Stimulated activated CD8-positive, alpha-beta memory T cell treated with anti-CD3 and anti-CD28 coated beads, Interleukin-7, amount 100 ng/mL, for 48 hours (primary cell): ENCODE data around the gene GPC6.
"Not testable (repeated sequence)": the region's sequence is repeated elsewhere in the genome, so short reads cannot be mapped to it uniquely, and the experiment has no call there.

Source experiments
- DNase-seq, 2 donors: peaks; one replicate each; pipeline ENCODE4 v3.0.0-alpha.2; 2020; ENCODE audit warnings: low read depth in 1 of 2; ENCODE audit errors: extremely low read depth in 1 of 2

GPC6 gene

GRCh38 chr13:93422980-93423543 is 196.5 kb downstream of the GPC6 start:
- DNase-seq: no peak

DNA sequence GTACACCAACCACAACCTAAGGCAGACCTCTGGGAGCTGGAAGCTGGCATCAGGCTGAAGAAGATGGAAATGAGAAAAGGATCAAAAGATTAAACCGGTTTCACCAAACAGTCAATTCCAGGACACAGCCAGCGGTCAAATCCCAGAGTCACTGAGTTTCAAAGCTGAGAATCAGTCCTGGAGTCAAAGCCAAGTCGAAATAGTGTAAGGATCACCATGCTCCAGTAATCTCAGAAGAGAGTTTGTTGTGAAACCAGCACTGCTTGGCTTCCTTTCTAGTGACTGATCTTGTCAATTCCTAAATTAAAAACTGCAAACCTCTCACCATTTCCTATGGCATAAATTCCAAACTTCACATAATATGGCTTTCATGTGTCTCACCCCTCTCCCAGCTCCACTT is 198.8 kb downstream of the GPC6 start:
- DNase-seq: no peak

GRCh38 chr13:93430381-93430780 is 203.8 kb downstream of the GPC6 start:
- no peak for DNase-seq

DNA sequence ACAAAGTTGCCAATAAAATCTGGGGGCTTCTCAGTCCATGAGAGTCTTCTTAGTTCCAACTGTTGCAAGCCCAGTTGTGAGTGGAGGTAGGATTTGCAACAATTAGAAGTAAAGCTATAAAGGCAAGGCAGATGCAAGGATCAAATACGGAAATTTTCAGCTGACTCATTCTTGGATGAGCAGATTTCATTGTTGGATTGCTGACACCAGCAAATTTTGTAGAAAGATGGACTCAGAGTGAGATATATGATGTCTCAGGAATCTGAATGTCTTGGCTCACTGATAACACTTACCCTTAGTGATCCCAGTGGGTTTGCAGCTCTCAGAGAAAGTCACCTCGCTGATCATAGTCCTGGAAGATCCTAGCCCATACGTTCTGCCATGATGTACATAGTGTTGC is 209.0 kb downstream of the GPC6 start:
- no peak for DNase-seq

DNA sequence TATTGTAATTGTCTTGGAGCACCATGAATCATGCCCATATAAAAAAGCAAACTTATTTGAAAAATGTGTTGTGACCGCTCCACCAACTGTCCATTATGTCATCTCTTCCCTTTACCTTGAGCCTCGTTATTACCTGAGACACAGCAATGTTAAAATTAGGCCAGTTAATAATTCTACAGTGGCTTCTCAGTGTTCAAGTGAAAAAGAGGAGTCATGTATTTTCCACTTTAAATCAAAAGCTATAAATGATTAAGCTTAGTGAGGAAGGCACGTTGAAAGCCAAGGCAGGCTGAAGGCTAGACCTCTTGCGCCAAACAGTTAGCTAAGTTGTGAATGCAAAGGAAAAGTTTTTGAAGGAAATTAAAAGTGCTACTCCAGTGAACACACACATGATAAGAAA is 210.5 kb downstream of the GPC6 start:
- DNase-seq: no peak

- DNase-seq: no peak
Observed at GRCh38 chr13:93446238-93446637, 219.6 kb downstream of the GPC6 start.

DNA sequence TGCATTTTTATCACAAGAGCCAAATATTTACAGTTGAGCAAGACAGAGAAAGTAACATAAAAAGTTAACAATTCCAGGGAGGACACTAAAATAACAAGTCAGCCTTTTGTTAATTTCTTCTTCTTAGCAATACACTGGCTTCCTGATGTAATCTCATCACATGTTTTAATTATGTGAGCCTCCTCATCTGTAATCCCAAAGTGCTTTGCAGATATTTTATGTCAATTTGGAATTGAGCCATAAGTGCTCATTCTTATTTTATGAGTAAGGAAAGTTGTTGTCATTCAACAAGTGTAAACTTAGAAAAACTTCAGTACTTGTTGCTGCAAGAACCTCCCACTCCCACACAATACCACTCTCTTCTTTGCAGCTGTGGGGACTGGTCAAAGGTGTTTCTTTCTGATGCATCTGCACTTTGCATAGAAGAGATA is 223.6 kb downstream of the GPC6 start:
- no peak for DNase-seq

DNA sequence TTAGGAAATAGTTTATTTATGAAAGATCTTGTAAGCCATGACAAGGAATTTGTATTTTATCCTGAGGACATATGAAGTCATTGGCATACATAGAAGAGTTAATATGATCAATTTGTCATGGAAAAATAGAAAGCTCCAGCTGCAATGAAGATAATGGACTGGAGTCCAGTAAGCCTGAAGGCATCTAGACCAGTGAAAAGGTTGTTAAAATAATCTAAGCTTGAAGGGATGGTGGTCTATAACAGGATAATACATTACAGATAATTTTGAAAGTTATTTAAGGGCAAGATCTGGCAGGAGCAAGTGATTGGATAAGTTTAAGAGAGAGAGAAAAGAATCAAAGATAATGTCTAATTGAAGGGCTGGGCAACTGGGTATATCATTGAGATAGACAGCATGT is 224.2 kb downstream of the GPC6 start:
- DNase-seq: no peak

DNA sequence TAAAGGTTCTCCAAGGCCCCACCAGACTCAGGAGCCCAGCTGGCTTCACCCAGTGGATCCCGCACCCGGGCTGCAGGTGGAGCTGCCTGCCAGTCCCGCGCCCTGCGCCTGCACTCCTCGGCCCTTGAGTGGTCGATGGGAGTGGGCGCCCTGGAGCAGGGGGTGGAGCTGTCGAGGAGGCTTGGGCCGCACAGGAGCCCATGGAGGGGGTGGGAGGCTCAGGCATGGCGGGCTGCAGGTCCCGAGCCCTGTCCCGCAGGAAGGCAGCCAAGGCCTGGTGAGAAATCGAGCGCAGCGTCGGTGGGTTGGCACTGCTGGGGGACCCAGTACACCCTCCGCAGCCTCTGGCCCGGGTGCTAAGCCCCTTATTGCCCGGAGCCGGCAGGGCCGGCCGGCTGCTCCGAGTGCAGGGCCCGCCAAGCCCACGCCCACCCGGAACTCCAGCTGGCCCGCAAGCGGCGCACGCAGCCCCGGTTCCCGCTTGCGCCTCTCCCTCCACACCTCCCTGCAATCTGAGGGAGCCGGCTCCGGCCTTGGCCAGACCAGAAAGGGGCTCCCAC is 228.1 kb downstream of the GPC6 start:
- DNase-seq: not testable (repeated sequence)

- DNase-seq: no peak
Observed at GRCh38 chr13:93455861-93456260, 229.3 kb downstream of the GPC6 start.

GRCh38 chr13:93460005-93460404 is 233.4 kb downstream of the GPC6 start:
- DNase-seq: no peak

GRCh38 chr13:93462151-93462550 is 235.5 kb downstream of the GPC6 start:
- no peak for DNase-seq

- DNase-seq: no peak
Observed at GRCh38 chr13:93466502-93467036, 240.0 kb downstream of the GPC6 start.

GRCh38 chr13:93467175-93467574 is 240.6 kb downstream of the GPC6 start:
- DNase-seq: no peak

DNA sequence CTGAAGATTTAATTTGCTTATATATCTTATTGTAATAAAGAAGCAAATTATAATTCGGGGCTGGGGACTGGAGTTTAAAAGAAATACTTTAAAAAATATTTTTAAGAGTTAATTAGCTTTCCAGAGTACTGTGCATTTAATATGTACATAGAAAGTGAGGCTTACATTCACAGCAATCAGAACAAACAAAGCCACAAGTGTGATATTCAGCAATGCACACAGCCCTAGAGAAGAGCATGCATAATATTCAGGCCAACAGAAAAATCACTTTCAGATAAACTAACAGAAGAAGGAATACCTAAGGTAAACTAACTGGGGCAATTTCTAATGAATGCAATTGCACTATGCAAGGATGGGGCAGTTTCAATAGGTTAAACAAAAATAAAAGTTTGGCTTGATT is 241.8 kb downstream of the GPC6 start:
- DNase-seq: no peak

GRCh38 chr13:93472296-93472695 is 245.7 kb downstream of the GPC6 start:
- DNase-seq: no peak

DNA sequence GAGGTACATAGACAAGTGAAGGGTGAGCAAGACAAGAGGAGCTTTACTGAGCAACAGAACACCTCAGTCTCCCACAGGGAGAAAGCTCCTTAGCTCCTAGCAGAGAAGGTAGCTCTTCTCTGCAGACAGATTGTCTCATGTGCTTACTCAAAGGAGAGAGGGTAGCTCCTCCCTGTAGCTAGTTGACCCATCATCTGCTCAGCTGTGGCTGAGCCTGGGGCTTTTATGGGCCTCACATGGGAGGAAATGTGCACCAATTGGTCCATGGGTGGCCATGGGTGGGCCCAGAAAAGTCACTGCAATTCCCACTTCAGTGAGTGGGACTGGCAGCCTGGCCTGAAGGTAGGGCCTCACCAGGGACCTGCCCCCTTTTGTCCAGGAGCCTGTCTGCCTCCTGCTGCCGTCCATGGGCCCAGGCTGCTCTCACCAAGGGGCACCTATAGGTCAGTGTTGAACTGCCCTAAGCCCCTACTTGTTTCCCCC is 246.2 kb downstream of the GPC6 start:
- DNase-seq: no peak

GRCh38 chr13:93473441-93474270 is 247.0 kb downstream of the GPC6 start:
- no peak for DNase-seq

- DNase-seq: no peak
Observed at GRCh38 chr13:93476175-93476574, 249.6 kb downstream of the GPC6 start.

GRCh38 chr13:93477238-93477637 is 250.6 kb downstream of the GPC6 start:
- no peak for DNase-seq

- DNase-seq: no peak
Observed at GRCh38 chr13:93480553-93481106, 254.0 kb downstream of the GPC6 start.

DNA sequence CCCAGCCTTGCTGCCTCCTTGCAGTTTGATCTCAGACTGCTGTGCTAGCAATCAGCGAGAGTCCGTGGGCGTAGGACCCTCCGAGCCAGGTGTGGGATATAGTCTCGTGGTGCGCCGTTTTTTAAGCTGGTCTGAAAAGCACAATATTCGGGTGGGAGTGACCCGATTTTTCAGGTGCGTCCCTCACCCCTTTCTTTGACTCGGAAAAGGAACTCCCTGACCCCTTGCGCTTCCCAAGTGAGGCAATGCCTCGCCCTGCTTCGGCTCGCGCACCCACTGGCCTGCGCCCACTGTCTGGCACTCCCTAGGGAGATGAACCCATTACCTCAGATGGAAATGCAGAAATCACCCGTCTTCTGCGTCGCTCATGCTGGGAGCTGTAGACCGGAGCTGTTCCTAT is 269.5 kb downstream of the GPC6 start:
- not testable (repeated sequence) for DNase-seq
